GM23248 (cell line): Measurements from ENCODE around the gene BRAT1. TPM values are rescaled to one million over a fixed set of nuclear protein-coding genes. Genes with fewer than 3 reads are reported as not detected.
"Not testable (repeated sequence)": the region's sequence is repeated elsewhere in the genome, so short reads cannot be mapped to it uniquely, and the experiment has no call there.

Experiments
- DNase-seq: peaks from one replicate; pipeline ENCODE4 v3.0.0-alpha.2; 2015
- H2AFZ ChIP-seq: fragments of 200-600 bp; sonication (generic); 2 replicates; pipeline ENCODE4 v1.6.1; 2016; ENCODE audit warnings: antibody characterized with exemption
- H3F3A ChIP-seq: fragments of 200-600 bp; sonication (generic); 2 replicates; pipeline ENCODE4 v1.6.1; 2016; ENCODE audit warnings: mild to moderate bottlenecking, antibody characterized with exemption, mixed run types; ENCODE audit not compliant: insufficient read depth
- H3K27ac ChIP-seq: fragments of 200-600 bp; sonication (generic); 2 replicates; pipeline ENCODE4 v1.5.1; 2016; ENCODE audit warnings: mild to moderate bottlenecking
- H3K27me3 ChIP-seq: fragments of 200-600 bp; sonication (generic); replicated peaks from 2 replicates; pipeline ENCODE4 v1.6.1; 2016; ENCODE audit warnings: mild to moderate bottlenecking; ENCODE audit not compliant: insufficient read depth
- H3K36me3 ChIP-seq: fragments of 200-600 bp; sonication (generic); 2 replicates; pipeline ENCODE4 v1.6.1; 2016; ENCODE audit warnings: low read depth, mild to moderate bottlenecking
- H3K4me1 ChIP-seq: fragments of 200-600 bp; sonication (generic); 2 replicates; pipeline ENCODE4 v1.6.1; 2016; ENCODE audit warnings: mild to moderate bottlenecking; ENCODE audit not compliant: insufficient read depth
- H3K4me2 ChIP-seq: fragments of 200-600 bp; sonication (generic); one replicate; pipeline ENCODE4 v1.6.1; 2016; ENCODE audit warnings: mild to moderate bottlenecking; ENCODE audit not compliant: unreplicated experiment
- H3K4me3 ChIP-seq: fragments of 200-600 bp; sonication (generic); 2 replicates; pipeline ENCODE4 v1.5.1; 2016; ENCODE audit warnings: mild to moderate bottlenecking
- H3K79me2 ChIP-seq: fragments of 200-600 bp; sonication (generic); 2 replicates; pipeline ENCODE4 v1.6.1; 2016; ENCODE audit warnings: mild to moderate bottlenecking; ENCODE audit not compliant: insufficient read depth
- H3K9ac ChIP-seq: fragments of 200-600 bp; sonication (generic); 2 replicates; pipeline ENCODE4 v1.6.1; 2016; ENCODE audit warnings: mild to moderate bottlenecking
- H3K9me2 ChIP-seq: fragments of 200-600 bp; sonication (generic); 2 replicates; pipeline ENCODE4 v1.6.1; 2016; ENCODE audit warnings: mixed run types, mild to moderate bottlenecking, moderate library complexity; ENCODE audit not compliant: insufficient read depth
- H3K9me3 ChIP-seq: fragments of 200-600 bp; sonication (generic); one replicate; pipeline ENCODE4 v1.6.1; 2017; ENCODE audit warnings: low read depth
- H4K20me1 ChIP-seq: fragments of 200-600 bp; sonication (generic); 2 replicates; pipeline ENCODE4 v1.6.0; 2016; ENCODE audit not compliant: insufficient read depth
- EZH2 ChIP-seq: fragments of 200-600 bp; sonication (generic); IDR thresholded peaks from 2 replicates; pipeline ENCODE4 v1.6.1; 2018; ENCODE audit warnings: antibody characterized with exemption, mild to moderate bottlenecking; ENCODE audit not compliant: insufficient read depth, poor library complexity, severe bottlenecking
- EZH2phosphoT487 ChIP-seq: fragments of 200-600 bp; sonication (generic); IDR thresholded peaks from 2 replicates; pipeline ENCODE4 v1.6.1; 2018; ENCODE audit warnings: antibody characterized with exemption, moderate library complexity, mild to moderate bottlenecking, low read depth; ENCODE audit not compliant: insufficient read depth
- WGBS, 2 experiments: methylation state at CpG; one replicate each; pipeline ENCODE4 v1.1.6; 2015 to 2017; ENCODE audit warnings: low lambda C conversion rate in 2 of 2, low coverage in 1 of 2; ENCODE audit errors: missing lambda C conversion rate in 2 of 2; 5-methylcytosine and 5-hydroxymethylcytosine counted together
- in situ Hi-C: fragments of 300-500 bp; cut with MboI; formaldehyde crosslinking; loops from 2 replicates; pipeline ENCODE4 v1.15.0; 2020
- polyA plus RNA-seq: library from polyadenylated mRNA; unstranded; fragments of >200 nt; fragmentation: Nextera tagmentation; extraction: Ambion mirVana; gene quantifications from 2 replicates; pipeline ENCODE4 v1.2.1, GENCODE V29; 2016
- total RNA-seq: library from RNA; depleted of rRNA; stranded (reverse); fragments of >200 nt; shearing (Covaris generic); gene quantifications from 2 replicates; pipeline ENCODE4 v1.2.3, GENCODE V29; 2014

BRAT1 gene
- total and polyA plus RNA-seq, 2 experiments from 2014 or later = 28.6 to 39.7 TPM

- no peaks in the 10 kb centered on the region for H4K20me1 ChIP-seq
- no peak overlapping the region for H3K27ac ChIP-seq
- no peak overlapping the region for H3K4me3 ChIP-seq
- 91% methylated on average over 43 to 44 of the region's 47 CpGs for WGBS, 2 experiments
- H3K9ac ChIP-seq = no peak overlapping the region
- H3K79me2 ChIP-seq = no peaks in the 10 kb centered on the region
- TF ChIP-seq EZH2 (no peak), EZH2phosphoT487 (no peak)
- H3F3A ChIP-seq = no peaks in the 10 kb centered on the region
- H2AFZ ChIP-seq = no peak overlapping the region
- in situ Hi-C loops = no loop called here
- no peaks in the 10 kb centered on the region for H3K27me3 ChIP-seq
- no peak overlapping the region for H3K4me2 ChIP-seq
- no peaks in the 10 kb centered on the region for H3K9me3 ChIP-seq
- H3K36me3 ChIP-seq = no peaks in the 10 kb centered on the region
- H3K9me2 ChIP-seq = no peaks in the 10 kb centered on the region
- DNase-seq = no peak
- no peaks in the 10 kb centered on the region for H3K4me1 ChIP-seq
Observed at GRCh38 chr7:2537981-2538851, 17.1 kb downstream of the BRAT1 start.

- H3K36me3 ChIP-seq, H3K4me3 ChIP-seq, DNase-seq, H4K20me1 ChIP-seq, H3K9me3 ChIP-seq, H3K79me2 ChIP-seq, H3K9ac ChIP-seq, in situ Hi-C loops, H3K4me1 ChIP-seq, H3K9me2 ChIP-seq, H3F3A ChIP-seq, H2AFZ ChIP-seq, H3K4me2 ChIP-seq, H3K27me3 ChIP-seq, H3K27ac ChIP-seq: not testable (repeated sequence)
- WGBS, 2 experiments = 84 to 85% methylated on average over 17 to 19 of the region's 19 CpGs
Observed at GRCh38 chr7:2535872-2536627, 19.3 kb downstream of the BRAT1 start.

- H3K36me3 ChIP-seq, H4K20me1 ChIP-seq, H3K27ac ChIP-seq, in situ Hi-C loops, H3K9ac ChIP-seq, H3K4me3 ChIP-seq, H3K4me2 ChIP-seq, H3K27me3 ChIP-seq, H3F3A ChIP-seq, H3K79me2 ChIP-seq, DNase-seq, H2AFZ ChIP-seq, H3K9me2 ChIP-seq, H3K9me3 ChIP-seq: not testable (repeated sequence)
- H3K4me1 ChIP-seq = peaks cover 16% of the 10 kb centered on the region
- 83% methylated on average over 11 of the region's 34 CpGs; no CpG with 5 or more reads in 1 of the 2 experiments for WGBS, 2 experiments
Observed at GRCh38 chr7:2534214-2534613, 21.1 kb downstream of the BRAT1 start.

- H3K9ac ChIP-seq, H2AFZ ChIP-seq, H3K4me3 ChIP-seq, H3K4me2 ChIP-seq, H3K9me2 ChIP-seq, H4K20me1 ChIP-seq, DNase-seq, in situ Hi-C loops, H3K27me3 ChIP-seq, H3K36me3 ChIP-seq, H3K9me3 ChIP-seq, H3K27ac ChIP-seq, H3F3A ChIP-seq, H3K79me2 ChIP-seq: not testable (repeated sequence)
- WGBS, 2 experiments = 22 to 24% methylated on average over 2 to 4 of the region's 8 CpGs
- peaks cover 22% of the 10 kb centered on the region for H3K4me1 ChIP-seq
Observed at GRCh38 chr7:2533566-2533965, 21.8 kb downstream of the BRAT1 start.

GRCh38 chr7:2532816-2533215 lies 22.5 kb downstream of the BRAT1 start:
- DNase-seq, H4K20me1 ChIP-seq, H3K9me2 ChIP-seq, H3K9ac ChIP-seq, H3K36me3 ChIP-seq, H3K27me3 ChIP-seq, H3K27ac ChIP-seq, H3K79me2 ChIP-seq, H3K4me2 ChIP-seq, in situ Hi-C loops, H3K4me3 ChIP-seq, H2AFZ ChIP-seq, H3F3A ChIP-seq, H3K9me3 ChIP-seq: not testable (repeated sequence)
- 77 to 88% methylated on average over 4 to 7 of the region's 8 CpGs for WGBS, 2 experiments
- H3K4me1 ChIP-seq = peaks cover 28% of the 10 kb centered on the region

- H3K36me3 ChIP-seq, H3K9ac ChIP-seq, H2AFZ ChIP-seq, H3F3A ChIP-seq, H4K20me1 ChIP-seq, H3K27me3 ChIP-seq, H3K9me3 ChIP-seq, H3K9me2 ChIP-seq, H3K4me3 ChIP-seq, H3K27ac ChIP-seq, DNase-seq, H3K4me2 ChIP-seq, H3K79me2 ChIP-seq, in situ Hi-C loops: not testable (repeated sequence)
- H3K4me1 ChIP-seq = peaks cover 32% of the 10 kb centered on the region
- 95 to 99% methylated on average over 10 to 11 of the region's 15 CpGs for WGBS, 2 experiments
Observed at GRCh38 chr7:2532199-2532772, 23.0 kb downstream of the BRAT1 start.

- H2AFZ ChIP-seq, H3K79me2 ChIP-seq, DNase-seq, H3F3A ChIP-seq, H3K4me3 ChIP-seq, H3K9ac ChIP-seq, H3K36me3 ChIP-seq, H3K27ac ChIP-seq, H3K9me2 ChIP-seq, H3K27me3 ChIP-seq, H4K20me1 ChIP-seq, H3K4me2 ChIP-seq, H3K9me3 ChIP-seq, in situ Hi-C loops: not testable (repeated sequence)
- peaks cover 32% of the 10 kb centered on the region for H3K4me1 ChIP-seq
- 39 to 52% methylated on average over 11 to 16 of the region's 17 CpGs for WGBS, 2 experiments
Observed at GRCh38 chr7:2531796-2532110, 23.6 kb downstream of the BRAT1 start.
